Lower leg skin (tissue), 4 donors: ENCODE measurements around the gene PIANP. TPM values are rescaled to one million over a fixed set of nuclear protein-coding genes. Genes with fewer than 3 reads are reported as not detected.

Experiments
- DNase-seq, 2 donors: peaks; one replicate each; pipeline ENCODE4 v3.0.0-alpha.2; 2019; ENCODE audit warnings: low spot score in 2 of 2
- H3K4me3 ChIP-seq: fragments of 200-600 bp; sonication (generic); 2 replicates; pipeline ENCODE4 v1.5.1; 2017; ENCODE audit warnings: mild to moderate bottlenecking, low read depth; ENCODE audit not compliant: poor library complexity, severe bottlenecking
- CTCF ChIP-seq, 3 donors: fragments of 450-650 bp; IDR thresholded peaks; one replicate each; pipeline ENCODE4 v1.5.1; 2016; ENCODE audit warnings: antibody characterized with exemption in 3 of 3, mild to moderate bottlenecking in 3 of 3, moderate library complexity in 2 of 3
- POLR2A ChIP-seq, 2 donors: fragments of 450-650 bp; IDR thresholded peaks; one replicate each; pipeline ENCODE4 v1.6.1; 2016 to 2017; ENCODE audit warnings: antibody characterized with exemption in 2 of 2, mild to moderate bottlenecking in 1 of 2, moderate library complexity in 1 of 2
- WGBS, 2 donors: methylation state at CpG; one replicate each; pipeline ENCODE4 v1.1.5; 2018; 5-methylcytosine and 5-hydroxymethylcytosine counted together
- intact Hi-C: fragments of 100-400 bp; cut with DNase I; formaldehyde crosslinking; loops from one replicate; pipeline ENCODE4 v1.15.0; 2023; ENCODE audit warnings: low total_unique reads
- total RNA-seq, 4 donors: library from RNA; depleted of rRNA; stranded (reverse); fragments of >200 nt; gene quantifications; one replicate each; pipeline ENCODE4 v1.1.0, GENCODE V29; 2016

PIANP gene
- total RNA-seq, 4 donors from 2014 or later, result not detected

GRCh38 chr12:6684609-6685008, 16.0 kb downstream of the PIANP start:
- intact Hi-C loops, result no loop called here

GRCh38 chr12:6676962-6677361, 23.7 kb downstream of the PIANP start:
- TF ChIP-seq POLR2A (IDR thresholded peaks at IDR 0.05) (no peak), CTCF (IDR thresholded peaks at IDR 0.05) (no peak)
- DNase-seq, result no peak
- H3K4me3 ChIP-seq, result no peak overlapping the region
- intact Hi-C loops, result no loop called here
- WGBS, 2 donors, result 88 to 96% methylated on average over 5 of the region's 5 CpGs

More at GRCh38 chr12:6684609-6685008, 16.0 kb downstream of the PIANP start:
- no peak for DNase-seq
- 69 to 75% methylated on average over 6 of the region's 6 CpGs for WGBS, 2 donors
- no peak for TF ChIP-seq CTCF (IDR thresholded peaks at IDR 0.05)
- no peak for TF ChIP-seq POLR2A (IDR thresholded peaks at IDR 0.05)
- H3K4me3 ChIP-seq, result no peak overlapping the region

GRCh38 chr12:6672143-6672542, 28.5 kb downstream of the PIANP start:
- H3K4me3 ChIP-seq, result no peak overlapping the region
- DNase-seq, result no peak
- intact Hi-C loops, result no loop called here
- 84 to 92% methylated on average over 9 to 18 of the region's 18 CpGs for WGBS, 2 donors
- no peak for TF ChIP-seq CTCF (IDR thresholded peaks at IDR 0.05)
- TF ChIP-seq POLR2A (IDR thresholded peaks at IDR 0.05), result no peak

- no peak overlapping the region for H3K4me3 ChIP-seq
- 74 to 81% methylated on average over 8 of the region's 8 CpGs for WGBS, 2 donors
- no peak for DNase-seq
- intact Hi-C loops, result no loop called here
- TF ChIP-seq POLR2A (IDR thresholded peaks at IDR 0.05), result no peak
- no peak for TF ChIP-seq CTCF (IDR thresholded peaks at IDR 0.05)
Measured at GRCh38 chr12:6667559-6668210, 32.9 kb downstream of the PIANP start.

GRCh38 chr12:6666211-6666610, 34.4 kb downstream of the PIANP start:
- 93 to 97% methylated on average over 2 of the region's 2 CpGs for WGBS, 2 donors
- intact Hi-C loops, result no loop called here
- no peak for TF ChIP-seq POLR2A (IDR thresholded peaks at IDR 0.05)
- no peak for TF ChIP-seq CTCF (IDR thresholded peaks at IDR 0.05)
- no peak for DNase-seq
- H3K4me3 ChIP-seq, result no peak overlapping the region

GRCh38 chr12:6664902-6665301, 35.7 kb downstream of the PIANP start:
- 76 to 78% methylated on average over 2 of the region's 2 CpGs for WGBS, 2 donors

More at GRCh38 chr12:6664902-6665301, 35.7 kb downstream of the PIANP start:
- intact Hi-C loops, result no loop called here
- H3K4me3 ChIP-seq, result no peak overlapping the region
- no peak for DNase-seq
- TF ChIP-seq POLR2A (IDR thresholded peaks at IDR 0.05) (no peak), CTCF (IDR thresholded peaks at IDR 0.05) (no peak)
